ENCODE measurements around the gene JAZF1.

- TF ChIP-seq CTCF (IDR thresholded peaks at IDR 0.05) (no peak), POLR2AphosphoS5 (IDR thresholded peaks at IDR 0.05) (no peak), POLR2A (IDR thresholded peaks at IDR 0.05) (no peak)
Measured at GRCh38 chr7:28124413-28124812, 56.2 kb downstream of the JAZF1 start.

Data from gastroesophageal sphincter (tissue), 3 donors.